Endothelial cell (in vitro differentiated cells): ENCODE measurements around the gene MPEG1. TPM values are rescaled to one million over a fixed set of nuclear protein-coding genes. Genes with fewer than 3 reads are reported as not detected.

Source experiments
- DNase-seq: peaks from one replicate; pipeline ENCODE4 v3.0.0; 2021; ENCODE audit warnings: low spot score
- H3K27ac Mint-ChIP-seq: one replicate; pipeline ENCODE4 v1.8.0; 2021; ENCODE audit warnings: mixed read lengths, inconsistent platforms; ENCODE audit not compliant: unreplicated experiment
- H3K27me3 Mint-ChIP-seq: one replicate; pipeline ENCODE4 v1.8.0; 2021; ENCODE audit warnings: mild to moderate bottlenecking, moderate library complexity, mixed read lengths, inconsistent platforms; ENCODE audit not compliant: unreplicated experiment
- H3K36me3 Mint-ChIP-seq: one replicate; pipeline ENCODE4 v1.8.0; 2021; ENCODE audit warnings: mild to moderate bottlenecking, low read depth, mixed read lengths, inconsistent platforms; ENCODE audit not compliant: unreplicated experiment
- H3K4me1 Mint-ChIP-seq: one replicate; pipeline ENCODE4 v1.8.0; 2021; ENCODE audit warnings: mild to moderate bottlenecking, mixed read lengths, inconsistent platforms; ENCODE audit not compliant: unreplicated experiment
- H3K4me3 Mint-ChIP-seq: one replicate; pipeline ENCODE4 v1.8.0; 2021; ENCODE audit warnings: mild to moderate bottlenecking, mixed read lengths, inconsistent platforms; ENCODE audit not compliant: unreplicated experiment
- H3K9me3 Mint-ChIP-seq: one replicate; pipeline ENCODE4 v1.8.0; 2021; ENCODE audit warnings: mixed read lengths, inconsistent platforms; ENCODE audit not compliant: unreplicated experiment
- CTCF ChIP-seq: fragments of 200-600 bp; sonication (generic); IDR thresholded peaks from one replicate; pipeline ENCODE4 v1.5.0; 2021; ENCODE audit warnings: antibody characterized with exemption; ENCODE audit not compliant: unreplicated experiment
- total RNA-seq: library from RNA; stranded (reverse); fragmentation: NEBNext Ultra II Directional; extraction: Animal tissue kit (Norgen Biotek cat#: 25700); gene quantifications from one replicate; pipeline ENCODE4 v1.2.1, GENCODE V29; 2021; ENCODE audit not compliant: unreplicated experiment

The MPEG1 gene
- total RNA-seq, 1 donor from 2014 or later, result not detected

GRCh38 chr11:59243633-59244032 lies 30.9 kb upstream of the MPEG1 start:
- no peaks in the 10 kb centered on the region for H3K4me1 Mint-ChIP-seq
- no peaks in the 10 kb centered on the region for H3K27me3 Mint-ChIP-seq
- H3K36me3 Mint-ChIP-seq, result no peaks in the 10 kb centered on the region
- no peak for DNase-seq
- no peaks in the 10 kb centered on the region for H3K9me3 Mint-ChIP-seq
- no peak overlapping the region for H3K27ac Mint-ChIP-seq
- no peak overlapping the region for H3K4me3 Mint-ChIP-seq
- TF ChIP-seq CTCF, result no peak

DNA sequence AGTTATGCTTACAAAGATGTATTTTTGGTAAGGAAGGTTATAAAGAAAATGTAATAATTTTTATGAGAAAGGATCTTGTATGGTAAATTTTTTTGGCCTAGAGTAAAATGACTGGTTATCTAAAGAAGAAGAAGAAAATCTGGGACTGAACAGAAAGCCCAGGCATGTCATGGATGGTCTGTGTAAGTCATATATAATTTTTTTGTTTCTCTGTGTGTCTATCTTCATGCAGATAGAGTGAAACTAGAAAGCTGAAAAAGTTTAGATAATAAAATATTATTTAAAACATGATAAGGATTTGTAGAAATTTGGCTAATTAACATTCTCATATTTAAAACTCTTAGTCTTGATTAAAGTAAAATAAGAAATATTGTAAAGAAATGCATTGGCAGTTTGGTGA lies 27.6 kb upstream of the MPEG1 start:
- Mint-ChIP-seq H3K4me1 (no peaks in the 10 kb centered on the region), H3K9me3 (no peaks in the 10 kb centered on the region), H3K27ac (no peak overlapping the region), H3K4me3 (no peak overlapping the region), H3K27me3 (no peaks in the 10 kb centered on the region), H3K36me3 (no peaks in the 10 kb centered on the region)
- no peak for TF ChIP-seq CTCF
- DNase-seq, result no peak

DNA sequence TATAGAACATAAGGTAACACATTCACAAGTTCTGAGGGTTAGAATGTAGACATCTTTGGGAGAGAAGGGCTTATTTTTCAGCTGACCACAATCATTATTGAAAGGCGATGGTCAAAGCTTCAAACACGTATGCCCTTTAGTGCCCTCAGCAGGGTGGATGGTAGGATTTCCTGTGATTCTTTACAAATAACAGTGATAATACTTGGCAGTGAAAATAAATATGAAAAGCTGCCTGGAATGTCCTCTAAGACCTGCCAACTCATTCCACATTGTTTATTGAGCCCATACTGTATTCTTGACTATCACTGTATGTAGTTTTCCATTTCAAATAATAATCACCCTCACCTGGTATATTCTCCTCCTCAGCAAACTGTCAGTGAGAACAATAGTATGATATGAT lies 13.7 kb upstream of the MPEG1 start:
- DNase-seq, result no peak
- H3K27me3 Mint-ChIP-seq, result no peaks in the 10 kb centered on the region
- H3K36me3 Mint-ChIP-seq, result no peaks in the 10 kb centered on the region
- no peak overlapping the region for H3K27ac Mint-ChIP-seq
- H3K4me1 Mint-ChIP-seq, result no peaks in the 10 kb centered on the region
- H3K4me3 Mint-ChIP-seq, result no peak overlapping the region
- TF ChIP-seq CTCF, result no peak
- no peaks in the 10 kb centered on the region for H3K9me3 Mint-ChIP-seq

GRCh38 chr11:59225017-59225416 lies 12.3 kb upstream of the MPEG1 start:
- no peak for DNase-seq
- no peaks in the 10 kb centered on the region for H3K4me1 Mint-ChIP-seq
- H3K9me3 Mint-ChIP-seq, result no peaks in the 10 kb centered on the region
- H3K36me3 Mint-ChIP-seq, result no peaks in the 10 kb centered on the region
- no peak overlapping the region for H3K4me3 Mint-ChIP-seq
- no peak overlapping the region for H3K27ac Mint-ChIP-seq
- H3K27me3 Mint-ChIP-seq, result no peaks in the 10 kb centered on the region
- no peak for TF ChIP-seq CTCF

- no peak for TF ChIP-seq CTCF
- no peak overlapping the region for H3K4me3 Mint-ChIP-seq
Measured at GRCh38 chr11:59224351-59224928, 11.7 kb upstream of the MPEG1 start.

More at GRCh38 chr11:59224351-59224928, 11.7 kb upstream of the MPEG1 start:
- Mint-ChIP-seq H3K36me3 (no peaks in the 10 kb centered on the region), H3K27me3 (no peaks in the 10 kb centered on the region), H3K4me1 (no peaks in the 10 kb centered on the region), H3K9me3 (no peaks in the 10 kb centered on the region), H3K27ac (no peak overlapping the region)
- no peak for DNase-seq
